ENCODE results near the gene RNF150.

The RNF150 gene

DNA sequence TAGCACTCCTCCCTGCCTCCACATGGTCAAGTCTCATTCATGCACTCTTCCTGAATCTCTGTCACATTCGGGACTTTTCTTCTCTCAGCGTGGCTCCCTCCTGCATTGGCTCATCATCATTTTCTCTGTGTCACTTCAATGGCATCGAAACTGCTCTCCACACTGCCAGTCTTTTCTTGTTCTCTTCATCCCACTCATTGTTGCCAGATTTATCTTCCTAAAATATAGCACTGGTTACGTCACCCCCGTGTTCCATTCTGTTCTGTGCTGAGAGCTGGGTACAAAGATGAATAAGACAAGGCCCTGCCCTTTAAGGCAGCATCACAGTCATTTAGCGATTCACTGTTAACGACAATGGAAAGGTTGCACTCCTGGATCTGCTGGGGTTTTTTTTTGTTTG, 202.7 kb downstream of the RNF150 start:
- TF ChIP-seq, protein P1, sequence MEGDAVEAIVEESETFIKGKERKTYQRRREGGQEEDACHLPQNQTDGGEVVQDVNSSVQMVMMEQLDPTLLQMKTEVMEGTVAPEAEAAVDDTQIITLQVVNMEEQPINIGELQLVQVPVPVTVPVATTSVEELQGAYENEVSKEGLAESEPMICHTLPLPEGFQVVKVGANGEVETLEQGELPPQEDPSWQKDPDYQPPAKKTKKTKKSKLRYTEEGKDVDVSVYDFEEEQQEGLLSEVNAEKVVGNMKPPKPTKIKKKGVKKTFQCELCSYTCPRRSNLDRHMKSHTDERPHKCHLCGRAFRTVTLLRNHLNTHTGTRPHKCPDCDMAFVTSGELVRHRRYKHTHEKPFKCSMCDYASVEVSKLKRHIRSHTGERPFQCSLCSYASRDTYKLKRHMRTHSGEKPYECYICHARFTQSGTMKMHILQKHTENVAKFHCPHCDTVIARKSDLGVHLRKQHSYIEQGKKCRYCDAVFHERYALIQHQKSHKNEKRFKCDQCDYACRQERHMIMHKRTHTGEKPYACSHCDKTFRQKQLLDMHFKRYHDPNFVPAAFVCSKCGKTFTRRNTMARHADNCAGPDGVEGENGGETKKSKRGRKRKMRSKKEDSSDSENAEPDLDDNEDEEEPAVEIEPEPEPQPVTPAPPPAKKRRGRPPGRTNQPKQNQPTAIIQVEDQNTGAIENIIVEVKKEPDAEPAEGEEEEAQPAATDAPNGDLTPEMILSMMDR (conservative IDR thresholded peaks at IDR 0.05; ENCODE audit: control insufficient read depth, insufficient read depth, low read depth, low read length): no peak
- no peak for DNase-seq (ENCODE audit: low read depth)

DNA sequence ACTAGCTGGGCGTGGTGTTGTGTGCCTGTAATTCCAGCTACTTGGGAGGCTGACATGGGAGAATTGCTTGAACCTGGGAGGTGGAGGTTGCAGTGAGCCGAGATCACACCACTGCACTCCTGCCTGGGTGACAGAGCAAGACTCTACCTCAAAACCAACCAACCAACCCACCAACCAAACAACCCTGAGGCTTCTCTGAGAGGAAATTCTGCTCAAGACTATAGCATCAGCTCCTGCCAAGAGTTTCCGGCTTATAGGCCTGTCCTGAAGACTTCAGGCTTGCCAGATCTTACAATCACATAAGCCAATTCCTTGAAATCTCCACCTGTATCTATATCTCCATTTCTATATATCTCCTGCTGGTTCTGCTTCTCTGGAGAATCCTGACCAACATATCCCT, 203.3 kb downstream of the RNF150 start:
- no peak for DNase-seq (ENCODE audit: low read depth)
- TF ChIP-seq, protein P1 (conservative IDR thresholded peaks at IDR 0.05; ENCODE audit: control insufficient read depth, insufficient read depth, low read depth, low read length): no peak

More for the DNA sequence above, 202.7 kb downstream of the RNF150 start:
- no peak overlapping the region for H3K4me3 ChIP-seq (ENCODE audit: control insufficient read depth, low read depth, low read length)

DNA sequence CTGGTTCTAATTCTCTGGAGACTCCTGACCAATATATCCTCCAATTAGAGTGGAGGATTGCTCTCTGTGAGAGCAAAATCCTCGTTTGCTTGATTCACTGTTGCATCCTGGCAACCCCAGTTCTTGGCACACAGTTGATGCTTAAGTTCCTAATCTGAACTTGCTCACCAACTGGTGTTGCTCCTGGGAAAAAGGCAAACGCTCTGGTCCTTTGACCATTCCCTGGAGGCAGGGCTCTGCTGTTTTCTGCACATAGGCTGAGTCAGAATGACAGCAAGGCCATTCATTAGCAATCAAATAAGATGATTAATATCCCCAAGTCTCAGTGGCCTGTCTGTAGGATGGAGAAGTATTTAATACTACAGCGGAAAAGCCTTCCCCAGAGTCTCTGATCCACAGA, 204.4 kb downstream of the RNF150 start:
- H3K4me3 ChIP-seq (ENCODE audit: control insufficient read depth, low read depth, low read length): no peak overlapping the region
- peak; percentile 65 for DNase-seq (ENCODE audit: low read depth)
- TF ChIP-seq, protein P1 (conservative IDR thresholded peaks at IDR 0.05; ENCODE audit: control insufficient read depth, insufficient read depth, low read depth, low read length): no peak

More for the DNA sequence above, 203.3 kb downstream of the RNF150 start:
- H3K4me3 ChIP-seq (ENCODE audit: control insufficient read depth, low read depth, low read length): no peak overlapping the region

DNA sequence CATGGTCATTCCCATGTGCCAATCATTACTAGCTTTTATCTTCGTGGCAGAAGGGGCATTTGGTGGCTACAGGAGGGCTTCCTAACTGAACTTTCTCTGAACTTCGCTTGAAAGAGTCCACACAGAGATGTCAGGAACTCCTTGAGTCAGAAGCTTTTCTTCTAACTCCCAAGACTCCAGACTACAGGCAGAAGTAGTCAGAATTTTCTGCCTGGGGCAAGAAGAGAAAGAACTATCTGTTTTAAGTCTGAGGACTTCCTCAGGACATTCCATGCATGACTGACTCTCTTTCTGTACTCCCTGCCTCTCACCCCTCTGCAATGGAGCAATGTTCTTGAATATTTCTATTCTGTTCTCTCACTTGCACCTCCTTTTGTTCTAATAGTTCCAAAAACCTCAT, 206.6 kb downstream of the RNF150 start:
- no peak for DNase-seq (ENCODE audit: low read depth)
- H3K4me3 ChIP-seq (ENCODE audit: control insufficient read depth, low read depth, low read length): no peak overlapping the region
- TF ChIP-seq, protein P1 (conservative IDR thresholded peaks at IDR 0.05; ENCODE audit: control insufficient read depth, insufficient read depth, low read depth, low read length): no peak

DNA sequence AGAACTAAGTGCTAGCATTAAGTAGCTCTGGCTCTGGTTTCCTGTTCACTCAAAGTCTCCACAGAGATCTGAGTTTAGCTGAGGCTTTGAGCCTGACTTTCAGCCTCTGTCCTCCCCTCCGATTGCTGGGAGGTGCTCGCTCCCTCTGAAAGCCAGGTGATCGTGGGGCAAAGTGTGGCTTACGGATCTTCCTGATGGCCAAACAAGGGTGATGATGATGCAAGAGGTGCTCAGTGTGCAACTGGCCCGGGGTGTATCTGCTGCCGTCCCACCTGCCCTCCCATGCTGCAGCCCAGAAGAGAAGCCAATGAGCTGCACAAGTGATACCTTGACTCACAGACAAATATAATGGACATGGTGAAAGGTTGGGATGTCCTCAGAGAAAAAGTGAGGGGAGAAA, 207.9 kb downstream of the RNF150 start:
- no peak for DNase-seq (ENCODE audit: low read depth)
- TF ChIP-seq, protein P1 (conservative IDR thresholded peaks at IDR 0.05; ENCODE audit: control insufficient read depth, insufficient read depth, low read depth, low read length): no peak
- no peak overlapping the region for H3K4me3 ChIP-seq (ENCODE audit: control insufficient read depth, low read depth, low read length)

DNA sequence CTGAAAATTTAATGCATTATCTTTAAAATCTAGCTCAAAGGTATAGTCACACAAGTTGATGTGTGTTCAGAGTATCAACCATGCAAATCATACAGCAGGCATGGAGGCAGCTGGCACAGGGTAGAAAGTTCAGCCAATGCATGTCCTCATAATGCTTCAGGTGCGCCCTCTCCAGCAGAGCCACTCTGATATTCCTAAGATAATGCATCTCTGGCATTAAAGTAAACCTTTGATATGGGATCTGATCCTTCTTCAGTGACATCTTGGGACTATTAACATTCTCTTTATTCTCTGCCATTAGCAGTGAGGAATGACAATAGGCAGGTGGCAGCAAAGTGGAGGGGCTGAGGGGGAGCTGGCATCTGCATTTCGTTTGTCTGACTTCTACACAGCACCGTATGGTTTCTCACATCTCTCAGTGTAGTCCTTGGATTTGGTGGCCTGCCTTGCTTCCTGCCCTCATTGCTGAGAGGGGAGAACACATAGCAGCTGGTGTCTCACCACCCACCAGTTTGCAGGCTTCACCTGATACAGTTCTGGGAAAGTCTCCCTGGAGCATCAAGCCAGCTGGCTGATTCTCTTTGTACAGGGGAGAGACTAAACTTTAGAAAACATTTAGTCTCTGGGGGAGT, 208.4 kb downstream of the RNF150 start:
- no peak overlapping the region for H3K4me3 ChIP-seq (ENCODE audit: control insufficient read depth, low read depth, low read length)
- TF ChIP-seq, protein P1 (conservative IDR thresholded peaks at IDR 0.05; ENCODE audit: control insufficient read depth, insufficient read depth, low read depth, low read length): no peak
- DNase-seq (ENCODE audit: low read depth): no peak
